K562 (cell line): ENCODE measurements around the gene RHOF. TPM values are rescaled to one million over a fixed set of nuclear protein-coding genes. Genes with fewer than 3 reads are reported as not detected.

Source experiments
- CCNT2 ChIP-seq: IDR thresholded peaks from 2 replicates; pipeline ENCODE4 v1.6.1; 2011; ENCODE audit warnings: borderline replicate concordance, low read depth, mild to moderate bottlenecking, moderate library complexity, mixed read lengths, low read length; ENCODE audit not compliant: insufficient read length; ENCODE audit errors: extremely low read depth
- CSDE1 ChIP-seq, 2 experiments: fragments of 450-650 bp; IDR thresholded peaks; 2 replicates each; pipeline ENCODE4 v1.6.1; 2016; ENCODE audit warnings: mild to moderate bottlenecking in 1 of 2
- DACH1 ChIP-seq: fragments of 450-650 bp; IDR thresholded peaks from 2 replicates; pipeline ENCODE4 v1.6.1; 2018; ENCODE audit not compliant: partially characterized antibody
- DMBX1 ChIP-seq: fragments of 250-450 bp; sonication (Bioruptor Pico); IDR thresholded peaks from 2 replicates; pipeline ENCODE4 v1.8.0; 2022; ENCODE audit warnings: inconsistent platforms, mild to moderate bottlenecking, moderate library complexity, borderline replicate concordance
- EGR1 ChIP-seq: fragments of 450-650 bp; conservative IDR thresholded peaks from 2 replicates; pipeline ENCODE4 v1.6.1; 2017; ENCODE audit warnings: mild to moderate bottlenecking
- ETV1 ChIP-seq: fragments of 450-650 bp; conservative IDR thresholded peaks from 2 replicates; pipeline ENCODE4 v1.6.1; 2016; ENCODE audit warnings: missing genetic modification characterization, control low read depth, low read depth, missing compliant biosample characterization
- FOSL1 ChIP-seq: fragments of 200-800 bp; sonication (Bioruptor generic); conservative IDR thresholded peaks from 2 replicates; pipeline ENCODE4 v1.6.1; 2016; ENCODE audit warnings: missing genetic modification characterization, missing compliant biosample characterization
- KHSRP ChIP-seq: fragments of 450-650 bp; IDR thresholded peaks from 2 replicates; pipeline ENCODE4 v1.6.1; 2017
- MCM2 ChIP-seq: fragments of 450-650 bp; IDR thresholded peaks from 2 replicates; pipeline ENCODE4 v1.6.1; 2017; ENCODE audit warnings: low read depth, mild to moderate bottlenecking
- MIER1 ChIP-seq: fragments of 450-650 bp; IDR thresholded peaks from 2 replicates; pipeline ENCODE4 v1.6.1; 2016; ENCODE audit warnings: antibody characterized with exemption, mild to moderate bottlenecking, low read depth
- RBM14 ChIP-seq: fragments of 200-400 bp; formaldehyde crosslinking; IDR thresholded peaks from 2 replicates; pipeline ENCODE4 v1.6.1; 2018; ENCODE audit warnings: low read depth, mild to moderate bottlenecking, low read length, moderate library complexity, borderline replicate concordance; ENCODE audit not compliant: insufficient read depth
- RBM15 ChIP-seq: fragments of 200-400 bp; formaldehyde crosslinking; IDR thresholded peaks from 2 replicates; pipeline ENCODE4 v1.6.1; 2018; ENCODE audit warnings: mild to moderate bottlenecking, low read length, moderate library complexity; ENCODE audit not compliant: insufficient read depth
- RHOXF2B ChIP-seq: fragments of 250-450 bp; sonication (Bioruptor Pico); conservative IDR thresholded peaks from 2 replicates; pipeline ENCODE4 v1.5.1; 2021
- SIN3B ChIP-seq: fragments of 450-650 bp; IDR thresholded peaks from 2 replicates; pipeline ENCODE4 v1.6.1; 2017; ENCODE audit warnings: low read depth, mild to moderate bottlenecking, moderate library complexity
- TAF9B ChIP-seq: fragments of 450-650 bp; IDR thresholded peaks from 2 replicates; pipeline ENCODE4 v1.6.1; 2018; ENCODE audit warnings: mild to moderate bottlenecking; ENCODE audit not compliant: partially characterized antibody
- XRCC4 ChIP-seq: IDR thresholded peaks from one replicate; pipeline ENCODE4 v1.6.1; 2011; ENCODE audit not compliant: insufficient read depth, insufficient read length; ENCODE audit errors: extremely low read depth
- ZNF717 ChIP-seq: fragments of 250-450 bp; sonication (Bioruptor Pico); IDR thresholded peaks from 2 replicates; pipeline ENCODE4 v1.5.0; 2021
- ZNF77 ChIP-seq: fragments of 250-450 bp; sonication (Bioruptor Pico); IDR thresholded peaks from 2 replicates; pipeline ENCODE4 v1.5.0; 2020
- ZNF830 ChIP-seq: fragments of 250-450 bp; sonication (Bioruptor Pico); IDR thresholded peaks from 2 replicates; pipeline ENCODE4 v1.5.0; 2021; ENCODE audit warnings: mild to moderate bottlenecking
- polyA plus RNA-seq, 8 experiments: library from polyadenylated mRNA; depleted of rRNA in 4 of 8; stranded (reverse) in 5 of 8; unstranded in 3 of 8; fragments of >200 nt; fragmentation: Nextera tagmentation in 2 of 8; fragmentation: Illumina TruSeq in 1 of 8; extraction: Ambion mirVana in 2 of 8; extraction: Trizol in 1 of 8; gene quantifications; 2 replicates each; pipeline versions ENCODE4 v1.2.1 to v1.2.3, GENCODE V29; 2011 to 2014; ENCODE audit warnings: inconsistent platforms in 1 of 8, missing spikeins in 1 of 8
- total RNA-seq, 7 experiments: library from RNA; depleted of rRNA in 6 of 7; stranded (reverse); fragments of >200 nt in 6 of 7; fragmentation: Illumina TruSeq in 2 of 7; extraction: Trizol in 2 of 7; gene quantifications; 2 replicates each; pipeline versions ENCODE4 v1.2.1 to v1.2.3, GENCODE V29; 2011 to 2021; ENCODE audit warnings: low replicate concordance in 1 of 7
- TF ChIP-seq, protein P1 (sequence below): fragments of 450-650 bp; formaldehyde crosslinking; IDR thresholded peaks from 2 replicates; pipeline ENCODE4 v1.4.0; 2022; ENCODE audit warnings: missing genetic modification characterization
- TF ChIP-seq, protein P2 (sequence below): fragments of 450-650 bp; IDR thresholded peaks from 2 replicates; pipeline ENCODE4 v1.6.1; 2018; ENCODE audit warnings: mild to moderate bottlenecking, low read depth; ENCODE audit not compliant: partially characterized antibody
- TF ChIP-seq, protein P3 (sequence below): fragments of 450-650 bp; IDR thresholded peaks from 2 replicates; pipeline ENCODE4 v1.6.1; 2014; ENCODE audit warnings: low read depth, mild to moderate bottlenecking, moderate library complexity, borderline replicate concordance
- TF ChIP-seq, protein P4 (sequence below), 2 experiments: fragments of 200-800 bp in 1 of 2; sonication (Bioruptor generic) in 1 of 2; sonication (generic) in 1 of 2; formaldehyde crosslinking in 1 of 2; IDR thresholded peaks in 1 of 2; conservative IDR thresholded peaks in 1 of 2; 2 replicates each; pipeline versions ENCODE4 v1.5.0 to v1.6.1; 2016 to 2020; ENCODE audit warnings: missing compliant biosample characterization in 1 of 2, missing genetic modification characterization in 1 of 2, missing genetic modification reagents in 1 of 2

Gene RHOF
- total and polyA plus RNA-seq, 9 of the 15 experiments (the other 6 are each of a cell fraction or from before 2014, with no cell fraction given): 0.13 to 10.1 (median 4.0) TPM

DNA sequence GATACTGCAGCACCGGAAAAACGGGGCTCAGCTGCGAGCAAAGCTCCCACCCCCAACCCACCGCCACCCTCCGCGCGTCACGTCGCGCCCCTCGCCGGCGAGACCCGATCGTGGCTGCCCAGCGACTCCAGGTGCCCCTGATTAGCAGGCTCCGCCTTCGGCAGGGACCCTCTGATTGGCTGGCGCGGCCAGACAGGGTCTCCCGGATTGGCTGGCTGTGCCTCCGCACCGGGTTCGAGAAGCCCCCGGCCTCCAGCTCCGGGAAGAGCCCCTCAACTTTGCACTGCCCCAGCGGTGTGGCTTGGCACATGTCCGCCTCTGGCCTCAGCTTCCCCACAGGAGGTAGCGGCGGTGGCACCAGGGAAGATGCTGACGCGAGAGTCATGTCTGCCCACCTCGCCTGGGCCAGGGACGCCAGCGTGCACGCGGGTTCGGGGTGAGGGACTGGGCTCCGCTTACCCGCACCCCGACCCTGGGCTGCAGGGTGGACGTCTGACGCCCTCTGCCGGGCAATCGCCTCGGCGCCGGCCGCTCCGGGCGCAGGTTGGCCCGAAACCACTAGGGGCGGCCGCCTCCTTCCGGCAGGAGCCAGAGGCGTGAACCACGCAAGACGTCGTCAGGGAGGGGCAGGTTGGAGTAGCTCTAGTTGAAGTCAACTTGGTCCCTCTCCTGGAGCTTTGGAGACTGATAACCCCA lies 498 bp upstream of the RHOF start (continued):
- TF ChIP-seq EGR1 (0 out of 2 replicates have a peak, but pooled peaks have one; percentile 31), ZNF717 (no peak), ETV1 (peak; percentile 100), KHSRP (no peak), RHOXF2B (CRISPR knock-in tag) (0 out of 2 replicates have a peak, but pooled peaks have one; percentile 10), MCM2 (no peak), XRCC4 (no peak), ZNF830 (no peak), SIN3B (0 out of 2 replicates have a peak, but pooled peaks have one; percentile 60), CCNT2 (peak; percentile 84), DMBX1 (CRISPR knock-in tag) (no peak; the same call in 1 of the 2 replicates), DACH1 (no peak), ZNF77 (CRISPR knock-in tag) (no peak), TAF9B (no peak), MIER1 (no peak), CSDE1 (IDR thresholded peaks at IDR 0.05) (no peak), RBM15 (no peak), FOSL1 (tag) (peak; percentile 40; the same call in 1 of the 2 replicates), RBM14 (peak; percentile 27; the same call in 1 of the 2 replicates)
- TF ChIP-seq, protein P1, sequence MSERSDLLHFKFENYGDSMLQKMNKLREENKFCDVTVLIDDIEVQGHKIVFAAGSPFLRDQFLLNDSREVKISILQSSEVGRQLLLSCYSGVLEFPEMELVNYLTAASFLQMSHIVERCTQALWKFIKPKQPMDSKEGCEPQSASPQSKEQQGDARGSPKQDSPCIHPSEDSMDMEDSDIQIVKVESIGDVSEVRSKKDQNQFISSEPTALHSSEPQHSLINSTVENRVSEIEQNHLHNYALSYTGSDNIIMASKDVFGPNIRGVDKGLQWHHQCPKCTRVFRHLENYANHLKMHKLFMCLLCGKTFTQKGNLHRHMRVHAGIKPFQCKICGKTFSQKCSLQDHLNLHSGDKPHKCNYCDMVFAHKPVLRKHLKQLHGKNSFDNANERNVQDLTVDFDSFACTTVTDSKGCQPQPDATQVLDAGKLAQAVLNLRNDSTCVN: 0 out of 2 replicates have a peak, but pooled peaks have one; percentile 56
- TF ChIP-seq, protein P2, sequence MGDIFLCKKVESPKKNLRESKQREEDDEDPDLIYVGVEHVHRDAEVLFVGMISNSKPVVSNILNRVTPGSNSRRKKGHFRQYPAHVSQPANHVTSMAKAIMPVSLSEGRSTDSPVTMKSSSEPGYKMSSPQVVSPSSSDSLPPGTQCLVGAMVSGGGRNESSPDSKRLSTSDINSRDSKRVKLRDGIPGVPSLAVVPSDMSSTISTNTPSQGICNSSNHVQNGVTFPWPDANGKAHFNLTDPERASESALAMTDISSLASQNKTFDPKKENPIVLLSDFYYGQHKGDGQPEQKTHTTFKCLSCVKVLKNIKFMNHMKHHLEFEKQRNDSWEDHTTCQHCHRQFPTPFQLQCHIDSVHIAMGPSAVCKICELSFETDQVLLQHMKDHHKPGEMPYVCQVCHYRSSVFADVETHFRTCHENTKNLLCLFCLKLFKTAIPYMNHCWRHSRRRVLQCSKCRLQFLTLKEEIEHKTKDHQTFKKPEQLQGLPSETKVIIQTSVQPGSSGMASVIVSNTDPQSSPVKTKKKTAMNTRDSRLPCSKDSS: no peak
- TF ChIP-seq, protein P3, sequence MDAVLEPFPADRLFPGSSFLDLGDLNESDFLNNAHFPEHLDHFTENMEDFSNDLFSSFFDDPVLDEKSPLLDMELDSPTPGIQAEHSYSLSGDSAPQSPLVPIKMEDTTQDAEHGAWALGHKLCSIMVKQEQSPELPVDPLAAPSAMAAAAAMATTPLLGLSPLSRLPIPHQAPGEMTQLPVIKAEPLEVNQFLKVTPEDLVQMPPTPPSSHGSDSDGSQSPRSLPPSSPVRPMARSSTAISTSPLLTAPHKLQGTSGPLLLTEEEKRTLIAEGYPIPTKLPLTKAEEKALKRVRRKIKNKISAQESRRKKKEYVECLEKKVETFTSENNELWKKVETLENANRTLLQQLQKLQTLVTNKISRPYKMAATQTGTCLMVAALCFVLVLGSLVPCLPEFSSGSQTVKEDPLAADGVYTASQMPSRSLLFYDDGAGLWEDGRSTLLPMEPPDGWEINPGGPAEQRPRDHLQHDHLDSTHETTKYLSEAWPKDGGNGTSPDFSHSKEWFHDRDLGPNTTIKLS: no peak
- TF ChIP-seq, protein P4, sequence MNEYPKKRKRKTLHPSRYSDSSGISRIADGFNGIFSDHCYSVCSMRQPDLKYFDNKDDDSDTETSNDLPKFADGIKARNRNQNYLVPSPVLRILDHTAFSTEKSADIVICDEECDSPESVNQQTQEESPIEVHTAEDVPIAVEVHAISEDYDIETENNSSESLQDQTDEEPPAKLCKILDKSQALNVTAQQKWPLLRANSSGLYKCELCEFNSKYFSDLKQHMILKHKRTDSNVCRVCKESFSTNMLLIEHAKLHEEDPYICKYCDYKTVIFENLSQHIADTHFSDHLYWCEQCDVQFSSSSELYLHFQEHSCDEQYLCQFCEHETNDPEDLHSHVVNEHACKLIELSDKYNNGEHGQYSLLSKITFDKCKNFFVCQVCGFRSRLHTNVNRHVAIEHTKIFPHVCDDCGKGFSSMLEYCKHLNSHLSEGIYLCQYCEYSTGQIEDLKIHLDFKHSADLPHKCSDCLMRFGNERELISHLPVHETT (CRISPR knock-in tag; conservative IDR thresholded peaks at IDR 0.05 in 1 of 2, IDR thresholded peaks at IDR 0.05 in 1 of 2): no peak
